ENCODE measurements around the gene CFL1. TPM values are rescaled to one million over a fixed set of nuclear protein-coding genes. Genes with fewer than 3 reads are reported as not detected.

CFL1 gene
- total and polyA plus RNA-seq, 2 of the 8 experiments (the other 6 are each of a cell fraction or from before 2014, with no cell fraction given): 1,252 to 1,365 TPM

GRCh38 chr11:65903068-65903481 is 45.1 kb upstream of the CFL1 start:
- H3K18ac ChIP-seq (ENCODE audit: extremely low read depth, low read length): no peak overlapping the region
- no peak overlapping the region for H4K8ac ChIP-seq (ENCODE audit: extremely low read depth, insufficient read depth, low read length)
- H3K4ac ChIP-seq (replicated peaks; ENCODE audit: insufficient read length, low read depth, low read length): no peak overlapping the region
- H3K27ac ChIP-seq (ENCODE audit: low read depth, low read length): no peak overlapping the region
- peak overlapping the region; percentile 15 for H4K91ac ChIP-seq (replicated peaks; ENCODE audit: insufficient read length, low read length)
- no peak for FAIRE-seq
- POLR2A ChIA-PET (ENCODE audit: partially characterized antibody): interaction anchor here (1.0 to 2.6 kb wide), 4 partner anchors 9 to 16 kb away, joined by 3 to 11 read pairs (median 6); partner anchors contain the start of gene CCDC85B
- no peak overlapping the region for H4K5ac ChIP-seq (ENCODE audit: insufficient read length, low read depth, low read length)
- H2AK5ac ChIP-seq (ENCODE audit: low read depth, low read length): no peak overlapping the region
- no peak for DNase-seq (ENCODE audit: low read depth in 1 of 2, low spot score in 2 of 2)
- no peak overlapping the region for H2AFZ ChIP-seq (ENCODE audit: low read length)
- peaks cover 9% of the 10 kb centered on the region; the same call in 1 of the 2 replicates for H3K23me2 ChIP-seq (ENCODE audit: low read depth, low read length)
- CTCF ChIA-PET (ENCODE audit: partially characterized antibody): interaction anchor here (0.8 to 9.7 kb wide), 4 partner anchors 12 to 85 kb away, joined by 3 to 150 read pairs (median 5); partner anchors contain the start of genes CCDC85B and FIBP
- H3K23ac ChIP-seq (ENCODE audit: insufficient read length): no peak overlapping the region
- H3K56ac ChIP-seq (replicated peaks; ENCODE audit: insufficient read length, low read depth, low read length): no peak overlapping the region
- no peak overlapping the region for H3K9ac ChIP-seq (replicated peaks in 1 of 4; ENCODE audit: extremely low read depth in 1 of 4, low read depth in 3 of 4, low read length in 3 of 4)
- H2BK12ac ChIP-seq (ENCODE audit: low read depth, low read length): no peak overlapping the region
- 11% methylated on average over 5 of the region's 5 CpGs; no CpG with 5 or more reads in 1 of the 2 experiments for WGBS, 2 experiments (ENCODE audit: extremely low coverage in 1 of 2, insufficient coverage in 1 of 2, insufficient read length in 1 of 2, insufficient replicate concordance in 2 of 2, low coverage in 1 of 2, low lambda C conversion rate in 2 of 2, missing lambda C conversion rate in 1 of 2)
- no peaks in the 10 kb centered on the region for H3K9me3 ChIP-seq (ENCODE audit: insufficient read depth in 2 of 2, low read depth in 1 of 2, low read length in 1 of 2)
- no peaks in the 10 kb centered on the region for H3K79me2 ChIP-seq (ENCODE audit: control insufficient read depth in 1 of 2, insufficient read depth in 2 of 2, low read length in 2 of 2)
- peaks cover 0 to 4% of the 10 kb centered on the region in 2 experiments for H4K20me1 ChIP-seq (replicated peaks in 1 of 2; ENCODE audit: control insufficient read depth in 1 of 2, insufficient read depth in 2 of 2, low read length in 2 of 2)
- no peak overlapping the region for H3K4me3 ChIP-seq (ENCODE audit: extremely low read depth in 1 of 4, insufficient read depth in 2 of 4, low read depth in 3 of 4, low read length in 4 of 4)
- H3K36me3 ChIP-seq (ENCODE audit: control insufficient read depth in 2 of 4, insufficient read depth in 4 of 4, low read length in 3 of 4): no peaks in the 10 kb centered on the region
- H3K14ac ChIP-seq (ENCODE audit: insufficient read length): no peak overlapping the region
- H3K4me2 ChIP-seq (ENCODE audit: insufficient read depth in 1 of 2, low read depth in 2 of 2, low read length in 2 of 2): no peak overlapping the region
- no peak overlapping the region for H2BK5ac ChIP-seq (ENCODE audit: low read depth, low read length)
- TF ChIP-seq HDAC6 (IDR thresholded peaks at IDR 0.05; ENCODE audit: low read depth, low read length) (no peak), SUZ12 (IDR thresholded peaks at IDR 0.05; ENCODE audit: low read length) (no peak), POLR2AphosphoS5 (IDR thresholded peaks at IDR 0.05; ENCODE audit: low read depth, low read length) (no peak), CTBP2 (IDR thresholded peaks at IDR 0.05; ENCODE audit: borderline replicate concordance, insufficient read depth, insufficient read length, low read length) (no peak), JUND (IDR thresholded peaks at IDR 0.05; ENCODE audit: low read length) (peak; percentile 44; the same call in 1 of the 2 replicates), TEAD4 (IDR thresholded peaks at IDR 0.05; ENCODE audit: low read depth, low read length) (peak; percentile 78), JUN (IDR thresholded peaks at IDR 0.05; ENCODE audit: low read depth, low read length) (0 out of 2 replicates have a peak, but pooled peaks have one; percentile 42)
- peak overlapping the region; percentile 1; the same call in 1 of the 2 replicates for H2BK15ac ChIP-seq (ENCODE audit: low read length)
- H2BK120ac ChIP-seq (replicated peaks; ENCODE audit: low read depth, low read length): no peak overlapping the region
- peaks cover 15 to 42% (median 36%) of the 10 kb centered on the region in 4 experiments for H3K27me3 ChIP-seq (replicated peaks in 1 of 4; ENCODE audit: control insufficient read depth in 3 of 4, extremely low read depth in 1 of 4, insufficient read depth in 3 of 4, low read length in 3 of 4)
- H2BK20ac ChIP-seq (ENCODE audit: low read length): no peak overlapping the region
- H3K4me1 ChIP-seq (replicated peaks in 1 of 4; ENCODE audit: control insufficient read depth in 3 of 4, insufficient read depth in 4 of 4, low read length in 3 of 4): peaks cover 3 to 11% (median 8%) of the 10 kb centered on the region in 4 experiments; a peak in 6 of 7 replicates
- H3K79me1 ChIP-seq (ENCODE audit: low read depth, low read length): no peaks in the 10 kb centered on the region

Data from H1 (cell line).